WI38 (cell line): ENCODE data around the gene POLN.

ENCODE experiments used
- H3K4me3 ChIP-seq: 2 replicates; pipeline ENCODE4 v1.5.1; 2011; ENCODE audit warnings: low read depth, mild to moderate bottlenecking, control low read depth, low read length
- CTCF ChIP-seq: IDR thresholded peaks from 2 replicates; pipeline ENCODE4 v1.5.1; 2012; ENCODE audit warnings: low read depth, mild to moderate bottlenecking, control low read depth, low read length

POLN gene

GRCh38 chr4:2080429-2081300, 161.3 kb downstream of the POLN start:
- no peak overlapping the region for H3K4me3 ChIP-seq
- no peak for TF ChIP-seq CTCF

GRCh38 chr4:2079926-2080325, 162.0 kb downstream of the POLN start:
- no peak overlapping the region for H3K4me3 ChIP-seq
- TF ChIP-seq CTCF: no peak

- TF ChIP-seq CTCF: no peak
- no peak overlapping the region for H3K4me3 ChIP-seq
Measured at GRCh38 chr4:2079006-2079405, 162.9 kb downstream of the POLN start.

- H3K4me3 ChIP-seq: no peak overlapping the region
- TF ChIP-seq CTCF: no peak
Measured at GRCh38 chr4:2078584-2078983, 163.3 kb downstream of the POLN start.

- H3K4me3 ChIP-seq: no peak overlapping the region
- TF ChIP-seq CTCF: no peak
Measured at GRCh38 chr4:2077537-2078460, 164.1 kb downstream of the POLN start.

- no peak overlapping the region for H3K4me3 ChIP-seq
- TF ChIP-seq CTCF: no peak
Measured at GRCh38 chr4:2076908-2077536, 164.9 kb downstream of the POLN start.
